ENCODE results near the gene SRPK3.
A peak's percentile ranks its signal among the peaks of the same experiment; 100 is the strongest.

Gene SRPK3

GRCh38 chrX:153771415-153772315 lies 9.2 kb upstream of the SRPK3 start:
- DNase-seq, result no peak

- DNase-seq, result peak; percentile 1
These were observed 8.3 kb upstream of the SRPK3 start for GRCh38 chrX:153772316-153773217.

GRCh38 chrX:153773218-153773611 lies 7.6 kb upstream of the SRPK3 start:
- no peak for DNase-seq

- DNase-seq, result no peak
These were observed 6.9 kb upstream of the SRPK3 start for GRCh38 chrX:153773741-153774575.

- DNase-seq, result no peak
These were observed 6.1 kb upstream of the SRPK3 start for GRCh38 chrX:153774576-153775292.

- no peak for DNase-seq
These were observed 5.3 kb upstream of the SRPK3 start for GRCh38 chrX:153775293-153776119.

- no peak for DNase-seq
These were observed 4.7 kb upstream of the SRPK3 start for GRCh38 chrX:153776120-153776599.

- peak; percentile 22 for DNase-seq
These were observed 4.2 kb upstream of the SRPK3 start for GRCh38 chrX:153776611-153777045.

GRCh38 chrX:153777261-153778090 lies 3.4 kb upstream of the SRPK3 start:
- DNase-seq, result no peak

GRCh38 chrX:153778181-153778580 lies 2.7 kb upstream of the SRPK3 start:
- no peak for DNase-seq

GRCh38 chrX:153778684-153779101 lies 2.1 kb upstream of the SRPK3 start:
- DNase-seq, result no peak

- no peak for DNase-seq
These were observed 757 bp upstream of the SRPK3 start for GRCh38 chrX:153779891-153780677.

- DNase-seq, result no peak
These were observed 697 bp downstream of the SRPK3 start for GRCh38 chrX:153781428-153782047.

- no peak for DNase-seq
These were observed 1.5 kb downstream of the SRPK3 start for GRCh38 chrX:153782313-153782712.

- DNase-seq, result no peak
These were observed 2.0 kb downstream of the SRPK3 start for GRCh38 chrX:153782871-153783270.

GRCh38 chrX:153783378-153784013 lies 2.7 kb downstream of the SRPK3 start:
- DNase-seq, result no peak

GRCh38 chrX:153784325-153784967 lies 3.6 kb downstream of the SRPK3 start:
- DNase-seq, result no peak

GRCh38 chrX:153786669-153787068 lies 5.8 kb downstream of the SRPK3 start:
- DNase-seq, result no peak
